HUES6 (cell line): Measurements from ENCODE around the gene GZMA.

Experiments used
- H3K27ac ChIP-seq: 2 replicates; pipeline ENCODE4 v1.7.0; 2013; ENCODE audit warnings: low read depth, mild to moderate bottlenecking, low read length, inconsistent platforms
- H3K27me3 ChIP-seq: 2 replicates; pipeline ENCODE4 v1.6.1; 2013; ENCODE audit warnings: low read length; ENCODE audit not compliant: control insufficient read depth, insufficient read depth
- H3K36me3 ChIP-seq: 2 replicates; pipeline ENCODE4 v1.6.1; 2013; ENCODE audit warnings: low read length; ENCODE audit not compliant: control insufficient read depth, insufficient read depth
- H3K4me1 ChIP-seq: 2 replicates; pipeline ENCODE4 v1.6.1; 2013; ENCODE audit warnings: low read length; ENCODE audit not compliant: control insufficient read depth, insufficient read depth
- H3K4me3 ChIP-seq: 2 replicates; pipeline ENCODE4 v1.5.1; 2013; ENCODE audit warnings: low read depth, low read length
- H3K9ac ChIP-seq: one replicate; pipeline ENCODE4 v1.6.1; 2013; ENCODE audit warnings: mild to moderate bottlenecking, low read length
- H3K9me3 ChIP-seq: 2 replicates; pipeline ENCODE4 v1.6.1; 2013; ENCODE audit warnings: low read depth, low read length; ENCODE audit not compliant: control insufficient read depth, insufficient read depth

Gene GZMA

GRCh38 chr5:55110217-55110616, 7.8 kb downstream of the GZMA start:
- no peak overlapping the region for H3K4me3 ChIP-seq
- H3K27ac ChIP-seq, result no peak overlapping the region
- peaks cover 10% of the 10 kb centered on the region; the same call in 1 of the 2 replicates for H3K4me1 ChIP-seq
- H3K36me3 ChIP-seq, result no peaks in the 10 kb centered on the region
- no peak overlapping the region for H3K9ac ChIP-seq
- H3K9me3 ChIP-seq, result no peaks in the 10 kb centered on the region
- H3K27me3 ChIP-seq, result no peaks in the 10 kb centered on the region

GRCh38 chr5:55113327-55113726, 10.9 kb downstream of the GZMA start:
- no peak overlapping the region for H3K4me3 ChIP-seq

GRCh38 chr5:55114061-55114460, 11.6 kb downstream of the GZMA start:
- Histone ChIP-seq H3K9ac (no peak overlapping the region), H3K36me3 (no peaks in the 10 kb centered on the region), H3K4me3 (no peak overlapping the region), H3K4me1 (peaks cover 10% of the 10 kb centered on the region; the same call in 1 of the 2 replicates), H3K9me3 (no peaks in the 10 kb centered on the region), H3K27ac (no peak overlapping the region), H3K27me3 (no peaks in the 10 kb centered on the region)

More at GRCh38 chr5:55113327-55113726, 10.9 kb downstream of the GZMA start:
- Histone ChIP-seq H3K36me3 (no peaks in the 10 kb centered on the region), H3K9me3 (no peaks in the 10 kb centered on the region), H3K27me3 (no peaks in the 10 kb centered on the region), H3K9ac (no peak overlapping the region), H3K4me1 (peaks cover 10% of the 10 kb centered on the region; the same call in 1 of the 2 replicates), H3K27ac (no peak overlapping the region)

- Histone ChIP-seq H3K27ac (no peak overlapping the region), H3K9ac (no peak overlapping the region), H3K36me3 (no peaks in the 10 kb centered on the region), H3K4me3 (no peak overlapping the region), H3K9me3 (no peaks in the 10 kb centered on the region), H3K27me3 (no peaks in the 10 kb centered on the region), H3K4me1 (no peaks in the 10 kb centered on the region)
Observed at GRCh38 chr5:55123365-55123764, 20.9 kb downstream of the GZMA start.

- H3K4me3 ChIP-seq, result no peak overlapping the region
- H3K27ac ChIP-seq, result no peak overlapping the region
- no peaks in the 10 kb centered on the region for H3K36me3 ChIP-seq
- no peaks in the 10 kb centered on the region for H3K27me3 ChIP-seq
- H3K4me1 ChIP-seq, result no peaks in the 10 kb centered on the region
- peaks cover 3% of the 10 kb centered on the region; the same call in 1 of the 2 replicates for H3K9me3 ChIP-seq
- no peak overlapping the region for H3K9ac ChIP-seq
Observed at GRCh38 chr5:55134053-55134722, 31.7 kb downstream of the GZMA start.

- Histone ChIP-seq H3K4me3 (no peak overlapping the region), H3K36me3 (no peaks in the 10 kb centered on the region), H3K9ac (no peak overlapping the region), H3K27ac (no peak overlapping the region), H3K9me3 (no peaks in the 10 kb centered on the region), H3K4me1 (no peaks in the 10 kb centered on the region), H3K27me3 (no peaks in the 10 kb centered on the region)
Observed at GRCh38 chr5:55136521-55136920, 34.1 kb downstream of the GZMA start.

- no peaks in the 10 kb centered on the region for H3K36me3 ChIP-seq
- peaks cover 4% of the 10 kb centered on the region; the same call in 1 of the 2 replicates for H3K27me3 ChIP-seq
Observed at GRCh38 chr5:55140908-55141665, 38.6 kb downstream of the GZMA start.

GRCh38 chr5:55141945-55142690, 39.7 kb downstream of the GZMA start:
- H3K9ac ChIP-seq, result no peak overlapping the region
- H3K36me3 ChIP-seq, result no peaks in the 10 kb centered on the region
- H3K4me3 ChIP-seq, result no peak overlapping the region
- H3K9me3 ChIP-seq, result no peaks in the 10 kb centered on the region
- H3K27ac ChIP-seq, result no peak overlapping the region
- no peaks in the 10 kb centered on the region for H3K4me1 ChIP-seq
- peaks cover 4% of the 10 kb centered on the region; the same call in 1 of the 2 replicates for H3K27me3 ChIP-seq

More at GRCh38 chr5:55140908-55141665, 38.6 kb downstream of the GZMA start:
- H3K9ac ChIP-seq, result no peak overlapping the region
- no peaks in the 10 kb centered on the region for H3K9me3 ChIP-seq
- H3K4me1 ChIP-seq, result no peaks in the 10 kb centered on the region
- no peak overlapping the region for H3K27ac ChIP-seq
- no peak overlapping the region for H3K4me3 ChIP-seq

GRCh38 chr5:55143624-55144023, 41.2 kb downstream of the GZMA start:
- H3K36me3 ChIP-seq, result no peaks in the 10 kb centered on the region
- H3K9me3 ChIP-seq, result no peaks in the 10 kb centered on the region
- H3K4me3 ChIP-seq, result no peak overlapping the region
- no peak overlapping the region for H3K27ac ChIP-seq
- H3K27me3 ChIP-seq, result peaks cover 4% of the 10 kb centered on the region; the same call in 1 of the 2 replicates
- H3K9ac ChIP-seq, result no peak overlapping the region
- no peaks in the 10 kb centered on the region for H3K4me1 ChIP-seq

GRCh38 chr5:55146080-55146479, 43.6 kb downstream of the GZMA start:
- H3K27ac ChIP-seq, result no peak overlapping the region
- H3K4me3 ChIP-seq, result no peak overlapping the region
- H3K9ac ChIP-seq, result no peak overlapping the region
- no peaks in the 10 kb centered on the region for H3K4me1 ChIP-seq
- no peaks in the 10 kb centered on the region for H3K36me3 ChIP-seq
- no peaks in the 10 kb centered on the region for H3K9me3 ChIP-seq
- H3K27me3 ChIP-seq, result peaks cover 4% of the 10 kb centered on the region; the same call in 1 of the 2 replicates
